Epithelial cell of esophagus (primary cell): ENCODE measurements around the gene SYP.

ENCODE experiments used
- DNase-seq: peaks from one replicate; pipeline ENCODE4 v3.0.0; 2010; ENCODE audit warnings: low read depth
- H3K4me3 ChIP-seq: 2 replicates; pipeline ENCODE4 v1.5.1; 2011; ENCODE audit warnings: mild to moderate bottlenecking, low read length, control low read depth
- CTCF ChIP-seq: IDR thresholded peaks from 2 replicates; pipeline ENCODE4 v1.5.1; 2011; ENCODE audit warnings: low read depth, mild to moderate bottlenecking, low read length, control low read depth, inconsistent platforms; ENCODE audit not compliant: insufficient read depth; ENCODE audit errors: missing control alignments

The SYP gene

GRCh38 chrX:49225858-49226257 is 25.9 kb upstream of the SYP start:
- H3K4me3 ChIP-seq: no peak overlapping the region
- TF ChIP-seq CTCF: no peak
- no peak for DNase-seq

GRCh38 chrX:49221868-49222267 is 21.9 kb upstream of the SYP start:
- no peak for DNase-seq
- no peak overlapping the region for H3K4me3 ChIP-seq
- no peak for TF ChIP-seq CTCF

- DNase-seq: no peak
- TF ChIP-seq CTCF: no peak
- H3K4me3 ChIP-seq: no peak overlapping the region
Measured at GRCh38 chrX:49220100-49220499, 20.1 kb upstream of the SYP start.

- H3K4me3 ChIP-seq: no peak overlapping the region
- no peak for DNase-seq
- TF ChIP-seq CTCF: no peak
Measured at GRCh38 chrX:49214996-49215526, 15.1 kb upstream of the SYP start.

GRCh38 chrX:49214416-49214815 is 14.4 kb upstream of the SYP start:
- H3K4me3 ChIP-seq: no peak overlapping the region
- no peak for DNase-seq
- no peak for TF ChIP-seq CTCF

- no peak overlapping the region for H3K4me3 ChIP-seq
- no peak for TF ChIP-seq CTCF
- no peak for DNase-seq
Measured at GRCh38 chrX:49212861-49213260, 12.9 kb upstream of the SYP start.

- no peak overlapping the region for H3K4me3 ChIP-seq
- no peak for TF ChIP-seq CTCF
- no peak for DNase-seq
Measured at GRCh38 chrX:49212209-49212608, 12.2 kb upstream of the SYP start.
